OCI-LY1 (cell line): ENCODE data around the gene MRPS31.

ENCODE experiments used
- CTCF ChIP-seq: fragments of 200-600 bp; sonication (generic), shearing (Covaris generic); IDR thresholded peaks from 2 replicates; pipeline ENCODE4 v1.5.1; 2017; ENCODE audit warnings: mild to moderate bottlenecking, antibody characterized with exemption, low read length, moderate library complexity, mixed read lengths
- EZH2 ChIP-seq: fragments of 200-600 bp; sonication (generic), shearing (Covaris generic); IDR thresholded peaks from 2 replicates; pipeline ENCODE4 v1.8.0; 2017; ENCODE audit warnings: borderline replicate concordance, mixed run types, mild to moderate bottlenecking, antibody characterized with exemption, low read length, moderate library complexity, mixed read lengths

GRCh38 chr13:40784540-40784939 lies 13.6 kb upstream of the MRPS31 start:
- TF ChIP-seq CTCF: no peak
- no peak for TF ChIP-seq EZH2
